Ramos (cell line): ENCODE measurements around the gene UGT1A9.

Experiments used
- in situ Hi-C: fragments of 300-500 bp; cut with MboI; formaldehyde crosslinking; loops from one replicate; pipeline ENCODE4 v1.14.3; 2022; ENCODE audit warnings: low sequenced_read_pairs; ENCODE audit not compliant: unreplicated experiment

Gene UGT1A9

DNA sequence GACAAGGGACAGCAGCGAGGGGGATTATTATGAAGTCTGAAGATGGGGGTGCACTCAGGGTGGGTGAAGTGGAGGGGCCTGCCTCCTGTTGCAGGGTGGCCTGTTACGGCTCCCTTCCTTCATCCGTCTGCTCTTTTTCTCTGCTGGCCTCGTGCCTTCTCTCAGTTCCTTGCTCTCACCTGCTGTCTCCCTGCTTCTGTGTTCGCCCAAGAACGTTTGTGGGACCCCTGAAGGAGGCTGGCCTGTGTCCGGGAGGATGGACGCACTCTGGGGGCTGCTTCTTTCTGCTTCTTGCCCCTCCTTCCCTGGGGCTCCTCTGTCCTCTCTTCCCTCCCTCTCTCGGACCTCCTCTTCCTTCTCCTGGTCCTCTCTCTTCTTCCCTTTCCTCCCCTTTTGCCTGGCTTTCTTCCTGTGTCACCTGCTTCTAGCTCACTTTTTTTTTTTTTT is 120.2 kb downstream of the UGT1A9 start:
- in situ Hi-C loops: no loop called here

DNA sequence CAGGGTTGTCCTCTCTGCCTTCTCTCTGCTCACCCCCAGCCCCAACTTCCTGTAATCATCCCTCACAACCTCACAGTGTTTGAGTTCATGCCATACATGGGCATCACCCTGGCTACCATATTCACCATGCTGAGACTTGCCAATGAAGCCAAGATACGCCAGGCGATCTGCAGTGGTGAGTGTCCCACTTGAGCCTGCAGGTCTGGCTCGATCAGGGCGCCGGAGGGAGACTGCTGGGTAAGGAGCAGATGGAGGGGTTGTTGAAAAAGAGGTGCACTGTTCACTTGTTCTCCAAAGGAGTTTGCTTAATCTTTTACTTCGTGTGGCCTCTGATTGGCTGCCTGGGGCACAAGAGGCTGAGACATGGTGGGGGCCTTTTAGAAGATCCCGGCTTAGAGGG is 121.0 kb downstream of the UGT1A9 start:
- in situ Hi-C loops: no loop called here

DNA sequence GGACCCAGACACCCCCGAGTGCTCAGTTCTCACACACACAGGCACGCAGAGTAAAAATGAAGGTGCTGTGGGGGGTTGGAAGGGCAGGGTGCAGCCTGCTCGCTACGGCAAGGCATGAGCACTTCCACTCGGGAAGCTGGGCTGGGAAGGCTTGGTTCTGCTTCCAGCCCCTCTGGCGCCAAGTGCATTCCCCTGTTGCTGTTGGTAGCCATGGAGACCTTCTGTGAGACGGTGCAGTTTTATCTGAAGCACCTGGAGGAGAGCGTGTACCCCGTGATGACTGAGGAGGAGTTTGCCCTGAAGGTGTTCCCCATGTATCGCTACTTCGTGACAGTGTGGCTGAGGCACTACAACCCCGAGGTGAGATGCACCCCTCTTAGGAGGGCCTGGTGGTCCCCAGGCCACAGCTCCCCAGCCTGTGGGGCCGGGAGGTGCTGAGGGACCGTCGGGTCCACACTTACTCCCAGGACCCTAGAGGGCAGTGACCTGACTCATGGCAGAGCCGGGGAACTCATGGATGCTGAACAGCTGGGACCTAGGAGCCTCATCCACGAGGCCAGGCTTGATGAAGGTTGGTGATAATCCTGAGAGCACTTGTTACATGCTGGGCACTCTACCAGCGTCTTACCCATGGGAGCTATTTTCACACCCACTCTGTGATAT is 121.9 kb downstream of the UGT1A9 start:
- in situ Hi-C loops: no loop called here

DNA sequence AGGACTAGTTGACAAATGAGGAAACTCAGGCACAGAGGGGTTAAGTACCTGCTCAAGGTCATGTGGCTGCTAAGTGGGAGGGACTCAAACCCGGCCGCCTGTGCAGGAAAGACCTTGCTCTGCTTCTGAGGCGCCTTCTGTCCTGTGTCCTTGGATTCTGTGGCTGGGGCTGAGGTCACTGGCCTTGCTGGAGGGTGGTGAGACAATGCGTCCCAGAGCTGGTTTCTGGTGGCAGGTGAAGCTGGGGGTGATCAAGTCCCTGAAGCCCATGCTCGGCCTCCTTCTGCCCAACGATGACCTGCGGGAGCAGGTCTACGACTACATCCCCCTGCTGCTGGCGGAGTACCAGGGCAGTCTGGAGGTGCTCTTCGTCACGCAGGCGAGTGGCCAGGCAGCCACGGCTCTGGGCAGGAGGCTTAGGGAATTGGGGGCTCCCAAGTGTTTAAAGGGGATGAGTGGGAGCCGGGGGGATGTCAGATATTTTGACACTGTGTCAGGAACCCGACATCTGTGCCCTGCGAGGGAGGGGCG is 122.5 kb downstream of the UGT1A9 start:
- in situ Hi-C loops: no loop called here

DNA sequence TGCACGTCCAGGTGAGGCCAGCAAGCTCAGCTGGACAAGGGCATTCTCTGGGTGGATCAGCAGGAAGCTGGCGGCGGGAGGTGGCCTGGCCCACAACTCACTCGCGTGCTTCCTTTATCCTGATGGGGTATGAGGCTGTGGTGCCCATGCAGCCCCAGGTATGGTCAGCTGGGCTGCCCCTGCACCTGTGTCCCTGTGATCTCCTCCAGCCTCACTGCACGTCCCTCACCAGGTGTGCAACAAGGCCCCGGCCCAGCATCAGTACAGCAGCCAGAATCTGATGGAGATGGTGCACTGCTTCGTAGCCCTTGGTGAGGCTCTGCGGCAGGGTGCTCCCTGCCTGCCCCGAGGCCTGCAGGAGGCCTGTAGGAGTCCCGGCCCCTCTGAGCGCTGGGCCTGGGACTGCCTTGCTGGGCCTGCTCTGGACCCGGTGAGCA is 124.1 kb downstream of the UGT1A9 start:
- in situ Hi-C loops: no loop called here

DNA sequence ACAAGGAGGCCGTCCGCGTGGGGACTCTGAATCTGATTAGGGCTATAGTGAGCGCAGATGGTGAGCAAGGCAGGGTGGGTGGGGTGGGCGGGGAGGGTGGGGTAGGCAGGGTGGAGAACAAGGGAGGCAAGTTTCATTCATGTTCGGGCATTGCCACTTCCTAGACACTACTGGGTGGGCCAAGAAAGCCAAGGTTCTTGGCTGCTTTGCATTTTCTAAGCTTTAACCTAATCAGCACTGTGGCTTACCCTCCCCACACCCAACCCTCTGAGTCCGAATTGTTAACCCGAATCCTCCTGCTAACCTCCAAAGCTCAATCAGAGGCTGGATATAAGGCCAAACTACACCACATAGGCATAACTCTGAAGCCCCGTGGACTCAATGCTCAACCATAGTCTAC is 124.6 kb downstream of the UGT1A9 start:
- in situ Hi-C loops: no loop called here

DNA sequence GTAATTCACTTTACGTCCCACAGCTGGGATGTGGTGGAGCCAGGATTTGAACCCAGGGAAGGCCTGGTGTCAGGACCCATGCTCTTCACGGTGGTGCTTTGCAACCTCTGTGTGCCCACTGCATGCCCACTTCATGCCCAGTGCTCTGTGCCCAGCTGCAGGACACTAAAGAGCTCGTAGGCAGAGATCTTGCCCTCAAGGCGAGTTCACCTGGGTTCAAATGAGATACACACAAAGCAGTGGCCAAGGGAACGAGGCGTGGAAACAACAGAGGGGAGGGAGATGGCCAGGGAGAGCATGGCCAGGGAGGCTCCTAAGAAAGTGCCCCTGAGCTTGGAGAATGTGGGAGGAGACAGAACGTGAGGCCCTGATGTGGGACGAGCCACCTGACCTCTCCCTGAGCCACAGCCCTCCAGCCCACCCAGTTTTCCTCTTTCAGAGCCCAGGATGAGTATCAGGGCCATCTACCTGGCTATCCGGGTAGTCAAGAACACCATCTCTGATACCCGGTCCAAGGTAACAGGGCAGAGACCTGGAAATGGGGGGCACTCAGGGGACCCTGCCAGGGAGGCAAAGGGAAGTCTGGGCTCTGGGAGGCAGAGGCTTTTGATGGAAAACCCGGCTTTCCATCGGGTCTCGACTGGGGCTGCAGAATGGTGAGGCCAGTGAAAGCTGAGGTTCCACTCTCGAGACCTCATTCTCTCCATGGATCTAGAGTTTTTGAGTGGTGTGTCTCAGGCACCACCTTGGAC is 126.8 kb downstream of the UGT1A9 start:
- in situ Hi-C loops: no loop called here

DNA sequence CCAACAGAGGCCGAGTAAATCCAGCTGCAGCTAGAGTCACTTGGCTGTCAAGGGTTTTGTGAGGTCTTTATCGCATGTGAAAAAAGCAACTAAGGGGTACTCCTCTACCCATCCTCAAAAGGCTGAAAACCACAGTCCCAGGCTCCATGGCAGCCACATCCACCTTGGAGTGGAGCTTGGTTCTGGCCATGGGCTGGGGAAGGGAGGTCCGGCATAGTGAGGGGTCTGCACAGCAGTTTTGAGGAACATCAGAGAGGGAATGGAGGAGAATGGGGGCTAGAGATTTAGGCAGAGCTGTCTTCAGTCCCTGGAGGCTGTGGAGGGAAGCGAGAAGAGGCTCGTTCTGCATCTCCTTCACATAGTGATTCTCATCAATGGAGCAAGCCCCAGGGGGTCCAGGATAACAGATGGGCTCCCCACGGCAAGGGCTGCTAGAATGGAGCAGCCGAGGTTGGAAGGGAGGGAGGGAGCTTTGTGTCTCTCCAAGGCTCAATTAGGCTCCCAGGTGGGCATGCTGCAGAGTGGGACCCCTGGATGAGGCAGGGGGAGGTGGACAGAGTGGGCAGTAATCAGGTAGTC is 127.5 kb downstream of the UGT1A9 start:
- in situ Hi-C loops: no loop called here

DNA sequence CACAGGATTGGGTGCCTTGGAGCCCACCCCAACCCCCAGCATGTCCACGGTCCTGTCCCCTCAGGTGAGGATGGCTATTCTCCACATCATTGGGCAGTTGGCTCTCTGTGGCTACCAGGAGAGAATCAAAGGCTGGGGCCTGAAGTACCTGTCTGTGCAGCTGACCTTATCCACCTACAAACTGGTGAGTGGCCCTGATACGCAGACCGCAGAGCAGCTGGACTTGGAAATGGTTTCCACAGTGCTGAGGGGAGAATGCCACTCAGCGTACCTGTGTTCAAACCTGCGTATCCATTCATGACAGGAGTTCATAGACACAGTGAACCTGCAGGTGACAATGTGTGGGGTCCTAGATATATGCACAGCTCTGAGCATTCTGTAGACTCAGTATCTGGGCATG is 128.0 kb downstream of the UGT1A9 start:
- in situ Hi-C loops: no loop called here

DNA sequence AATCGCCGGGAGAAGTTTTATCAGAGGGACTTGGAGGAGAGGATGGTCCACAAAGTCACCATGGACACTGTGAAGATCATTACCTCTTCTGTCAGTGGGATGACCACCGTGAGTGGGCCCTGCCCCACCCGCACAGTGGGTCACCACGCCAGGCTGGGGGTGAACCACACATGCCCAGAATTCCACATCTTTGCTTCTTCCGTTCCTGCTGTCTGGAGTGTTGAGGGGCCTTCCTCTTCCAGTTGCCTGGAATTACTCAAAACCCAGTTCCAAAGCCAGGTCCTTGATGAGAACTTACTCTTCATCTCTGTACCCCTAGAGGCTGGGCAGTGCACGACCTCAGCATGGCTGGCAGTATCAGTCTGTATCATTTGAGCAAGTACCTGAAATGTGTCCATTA is 128.5 kb downstream of the UGT1A9 start:
- in situ Hi-C loops: no loop called here

DNA sequence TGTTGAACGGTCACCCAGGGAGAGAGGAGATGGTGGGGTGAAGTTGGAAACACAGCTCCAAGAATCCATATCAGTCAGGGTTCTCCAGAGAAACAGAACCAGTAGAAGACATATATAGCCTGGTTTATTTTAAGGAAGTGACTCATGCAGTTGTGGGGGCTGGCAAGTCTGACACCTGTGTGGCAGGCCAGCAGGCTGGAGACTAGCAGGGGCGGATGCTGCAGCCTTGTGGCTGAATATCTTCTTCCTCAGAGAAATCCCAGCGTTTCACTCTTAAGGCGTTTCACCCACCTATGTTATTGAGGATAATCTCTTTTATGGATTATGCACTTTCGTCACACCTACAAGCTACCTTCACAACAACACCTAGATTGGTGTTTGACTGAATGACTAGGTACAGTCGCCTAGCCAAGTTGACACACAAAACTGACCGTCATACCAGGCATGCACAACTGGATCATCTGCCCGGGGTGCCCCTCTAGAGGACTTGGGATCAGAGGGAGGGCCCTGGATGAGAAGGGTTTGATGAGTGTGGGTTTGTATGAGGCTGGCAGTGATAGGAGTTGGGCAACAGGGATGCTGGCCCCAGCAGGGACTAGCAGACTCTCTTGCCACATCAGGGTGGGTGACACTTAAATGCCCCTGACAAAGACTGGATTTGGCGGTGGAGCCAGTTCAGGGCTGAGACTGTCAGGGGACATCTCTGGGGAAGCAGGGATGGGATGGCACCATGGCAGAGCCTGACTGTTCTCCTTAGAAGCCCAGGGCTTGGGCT is 129.8 kb downstream of the UGT1A9 start:
- in situ Hi-C loops: no loop called here

DNA sequence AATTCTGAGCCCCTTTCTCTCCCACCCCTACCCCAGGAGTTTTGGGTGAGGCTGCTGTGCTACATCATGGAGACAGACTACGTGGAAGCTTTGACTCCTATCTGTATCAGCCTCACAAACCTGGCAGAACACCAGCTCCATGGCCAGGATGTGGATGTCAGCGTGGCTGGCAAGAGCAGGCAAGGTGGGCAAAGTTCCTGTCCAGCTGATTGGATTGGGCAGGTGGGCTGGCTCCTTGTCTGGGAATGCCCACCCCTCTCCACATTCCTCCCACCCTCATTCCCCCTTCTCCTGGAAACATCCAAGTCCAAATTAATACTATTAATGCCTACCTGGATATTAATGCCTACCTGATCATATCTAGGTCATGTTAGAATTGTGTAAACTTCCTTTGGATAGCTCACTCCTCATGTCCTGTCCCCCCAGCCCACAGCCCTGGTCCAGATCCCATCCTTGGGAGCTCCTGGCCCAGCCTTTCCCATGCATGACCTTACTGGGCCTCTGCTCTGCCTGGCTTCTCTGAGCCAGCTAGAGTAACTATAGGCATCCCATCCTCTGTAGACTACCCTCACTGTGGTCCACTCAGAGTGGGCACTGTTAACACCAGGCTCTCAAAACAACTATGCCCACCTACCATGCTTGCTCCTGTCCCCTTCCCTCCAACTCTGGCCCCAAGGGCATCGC is 130.6 kb downstream of the UGT1A9 start:
- in situ Hi-C loops: no loop called here

DNA sequence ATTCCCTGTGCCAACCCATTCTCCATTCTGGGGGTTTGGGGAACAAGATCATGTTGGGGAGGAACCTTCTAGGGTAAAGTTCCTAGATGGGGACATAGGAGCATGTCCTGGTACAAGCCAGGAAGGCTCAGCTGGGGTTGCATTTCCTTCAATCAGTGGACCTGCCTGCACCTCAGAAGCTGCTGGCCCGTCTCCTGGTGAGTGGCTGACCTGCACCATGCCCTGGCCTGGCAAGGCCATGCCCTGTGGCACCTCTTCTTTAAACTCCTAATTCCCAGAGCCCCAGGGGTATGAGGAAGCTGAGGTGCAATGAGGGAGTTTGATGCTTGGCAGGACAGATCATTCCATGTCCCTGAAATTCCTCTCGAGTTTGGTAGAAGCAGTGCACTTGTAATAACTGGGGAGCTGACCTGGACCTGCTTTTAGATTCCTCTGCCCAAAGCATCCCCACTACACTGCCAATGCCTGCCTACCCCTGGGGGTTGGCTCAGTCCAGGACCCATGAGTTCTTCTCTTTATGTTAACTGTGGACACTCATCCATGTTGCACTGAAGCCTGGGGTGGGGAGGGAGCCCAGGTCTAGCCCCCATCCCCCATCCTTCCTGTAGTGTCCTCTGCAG is 131.7 kb downstream of the UGT1A9 start:
- in situ Hi-C loops: no loop called here

DNA sequence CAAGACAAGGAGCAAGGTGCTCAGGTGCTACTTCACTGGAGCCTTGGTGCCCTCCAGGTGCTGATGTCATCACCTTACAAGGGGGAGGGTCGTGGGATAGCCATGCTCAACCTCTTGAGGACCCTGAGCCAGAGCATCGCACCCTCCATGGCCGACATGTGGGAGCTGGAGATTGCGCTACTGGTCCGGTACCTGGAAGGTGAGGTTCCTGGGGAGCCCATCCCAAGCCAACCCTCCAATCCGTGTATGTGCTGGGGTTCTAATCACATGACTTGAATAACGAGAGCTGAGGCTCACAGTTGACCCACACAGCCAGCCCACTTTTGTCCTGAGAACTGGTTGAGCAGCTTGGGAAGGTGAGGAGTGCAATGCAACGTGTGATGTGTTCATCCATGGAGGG is 132.3 kb downstream of the UGT1A9 start:
- in situ Hi-C loops: no loop called here

DNA sequence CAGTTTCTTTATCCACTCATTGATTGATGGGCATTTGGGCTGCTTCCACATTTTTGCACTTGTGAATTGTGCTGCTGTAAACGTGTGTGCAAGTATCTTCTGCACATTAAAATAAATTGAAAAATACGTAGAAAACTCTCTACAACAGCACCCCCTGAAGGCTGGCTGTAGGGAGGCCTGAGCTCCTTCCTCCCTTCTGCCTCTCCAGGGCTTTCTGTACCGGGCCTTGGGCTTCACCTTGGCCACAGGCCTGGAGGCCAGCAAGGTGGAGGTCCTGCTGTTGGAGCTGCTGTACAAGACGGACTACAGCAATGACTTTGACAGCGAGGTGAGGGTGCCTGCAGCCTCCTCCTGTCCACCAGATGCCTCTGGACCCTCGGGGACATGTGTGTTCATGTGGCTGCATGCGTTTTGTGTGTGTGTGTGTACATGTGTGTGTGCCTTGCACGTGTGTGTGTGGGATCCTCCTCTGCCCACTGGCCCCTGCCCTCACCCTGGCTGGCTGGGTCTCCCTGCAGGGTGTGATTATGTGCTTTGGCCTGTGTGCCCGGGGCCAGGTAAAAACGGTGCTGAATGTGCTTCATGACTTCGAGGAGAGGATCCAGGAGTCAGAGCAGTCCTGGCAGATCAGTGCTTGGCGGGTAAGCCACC is 135.6 kb downstream of the UGT1A9 start:
- in situ Hi-C loops: no loop called here

DNA sequence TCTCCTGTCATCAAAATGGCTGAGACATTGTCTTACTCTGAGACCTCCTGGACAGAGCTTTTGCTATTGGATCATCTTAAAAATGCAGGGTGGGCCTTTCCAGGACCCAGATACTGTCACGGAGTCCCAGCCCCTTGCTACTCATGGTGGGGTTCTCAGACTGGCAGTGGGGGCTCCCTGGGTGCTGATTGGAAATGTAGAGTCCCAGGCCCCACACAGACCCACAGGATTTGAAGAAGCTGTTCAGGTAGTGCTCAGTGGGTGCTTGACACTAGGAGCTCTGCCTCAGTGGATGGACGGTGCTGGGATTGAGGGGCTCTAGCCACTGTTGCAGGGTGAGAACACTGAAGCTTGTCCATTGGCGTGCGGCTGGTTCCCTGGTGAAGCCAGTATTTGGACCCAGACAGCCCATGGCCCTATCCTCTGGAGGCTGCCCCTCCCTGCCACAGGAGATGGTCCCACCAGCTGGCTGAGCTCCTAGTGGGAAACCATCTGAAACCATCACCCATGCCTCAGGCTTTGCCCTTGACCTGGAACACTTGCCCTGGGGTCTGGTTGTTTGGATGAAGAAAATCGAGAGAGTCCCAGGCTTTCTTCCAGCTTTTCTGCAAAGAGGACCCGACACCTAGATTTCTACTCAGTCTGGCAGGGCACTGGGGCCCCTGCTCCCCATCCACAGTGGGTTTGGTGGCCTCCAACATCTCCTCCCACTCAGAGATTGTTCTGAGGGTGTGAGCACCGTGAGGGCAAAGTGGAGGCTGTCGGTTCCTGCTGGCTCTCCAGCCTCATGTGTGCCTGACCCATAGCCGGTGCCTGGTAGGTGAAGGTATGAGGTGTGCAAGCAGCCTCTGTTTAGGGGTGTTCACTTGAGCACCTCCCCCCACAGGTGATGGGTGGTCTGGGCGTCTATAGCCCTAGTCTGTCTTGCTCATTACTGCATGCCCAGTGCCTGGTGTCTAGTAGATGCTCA is 136.6 kb downstream of the UGT1A9 start:
- in situ Hi-C loops: no loop called here

DNA sequence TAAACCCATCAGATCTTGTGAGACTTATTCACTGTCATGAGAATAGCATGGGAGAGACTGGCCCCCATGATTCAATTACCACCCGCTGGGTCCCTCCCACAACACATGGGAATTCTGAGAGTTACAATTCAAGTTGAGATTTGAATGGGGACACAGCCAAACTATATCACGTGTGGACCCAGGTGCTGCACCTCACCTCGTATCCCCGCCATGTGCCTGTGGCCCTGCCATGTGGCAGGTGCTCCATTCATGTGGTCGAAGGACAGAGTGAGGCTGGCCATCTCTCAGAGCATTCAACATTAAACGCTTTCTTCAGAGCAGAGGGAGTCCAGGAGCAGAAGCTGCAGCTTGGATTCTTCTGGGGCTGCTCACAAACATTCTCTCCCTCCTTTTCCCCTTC is 138.7 kb downstream of the UGT1A9 start:
- in situ Hi-C loops: no loop called here

DNA sequence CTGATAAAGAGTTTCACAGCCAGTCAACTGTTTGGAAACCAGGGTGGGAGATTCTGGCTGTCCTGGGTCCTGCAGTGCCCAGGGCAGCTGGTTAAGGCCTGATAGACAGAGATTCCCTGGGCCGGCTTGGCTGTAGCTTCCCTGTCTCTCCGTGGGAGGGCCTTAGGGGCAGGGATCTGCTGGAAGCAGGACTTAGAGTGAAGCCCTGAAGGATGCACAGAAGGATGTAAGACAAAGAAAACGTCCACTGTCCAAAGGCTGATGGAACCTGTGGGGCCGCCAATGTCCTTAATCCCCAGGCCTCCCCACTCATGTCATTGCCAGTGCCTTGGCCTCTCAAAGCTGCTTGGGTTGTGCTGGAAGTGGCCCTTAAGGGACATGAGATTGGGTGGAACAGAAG is 139.4 kb downstream of the UGT1A9 start:
- in situ Hi-C loops: no loop called here
